Rectal smooth muscle tissue (tissue), 1 donor: ENCODE measurements around the gene NT5DC2.

Source experiments
- H3K27ac ChIP-seq: one replicate; pipeline ENCODE4 v1.7.0; 2013; ENCODE audit warnings: low read depth, low read length, inconsistent platforms
- H3K27me3 ChIP-seq: one replicate; pipeline ENCODE4 v1.7.0; 2013; ENCODE audit warnings: low read length; ENCODE audit not compliant: control insufficient read depth, insufficient read depth
- H3K36me3 ChIP-seq: one replicate; pipeline ENCODE4 v1.7.0; 2013; ENCODE audit warnings: low read length; ENCODE audit not compliant: control insufficient read depth, insufficient read depth
- H3K4me1 ChIP-seq: one replicate; pipeline ENCODE4 v1.7.0; 2013; ENCODE audit warnings: low read length; ENCODE audit not compliant: control insufficient read depth, insufficient read depth
- H3K4me3 ChIP-seq: one replicate; pipeline ENCODE4 v1.7.0; 2013; ENCODE audit warnings: low read length
- H3K9ac ChIP-seq: one replicate; pipeline ENCODE4 v1.7.0; 2013; ENCODE audit warnings: low read length

The NT5DC2 gene

GRCh38 chr3:52494445-52494844 is 39.2 kb downstream of the NT5DC2 start:
- Histone ChIP-seq H3K9ac (no peak overlapping the region), H3K36me3 (peaks cover 28% of the 10 kb centered on the region)

GRCh38 chr3:52493232-52494017 is 40.2 kb downstream of the NT5DC2 start:
- Histone ChIP-seq H3K36me3 (peaks cover 28% of the 10 kb centered on the region), H3K27ac (no peak overlapping the region), H3K4me3 (no peak overlapping the region), H3K9ac (no peak overlapping the region), H3K4me1 (no peaks in the 10 kb centered on the region), H3K27me3 (no peaks in the 10 kb centered on the region)

More at GRCh38 chr3:52494445-52494844, 39.2 kb downstream of the NT5DC2 start:
- Histone ChIP-seq H3K27ac (no peak overlapping the region), H3K4me1 (no peaks in the 10 kb centered on the region), H3K4me3 (peak overlapping the region; percentile 25), H3K27me3 (no peaks in the 10 kb centered on the region)

- Histone ChIP-seq H3K4me3 (no peak overlapping the region), H3K27ac (no peak overlapping the region), H3K27me3 (no peaks in the 10 kb centered on the region), H3K36me3 (peaks cover 39% of the 10 kb centered on the region), H3K9ac (no peak overlapping the region), H3K4me1 (no peaks in the 10 kb centered on the region)
These were observed 41.6 kb downstream of the NT5DC2 start for GRCh38 chr3:52492059-52492458.

GRCh38 chr3:52490939-52491526 is 42.6 kb downstream of the NT5DC2 start:
- Histone ChIP-seq H3K4me3 (no peak overlapping the region), H3K9ac (no peak overlapping the region), H3K4me1 (no peaks in the 10 kb centered on the region), H3K36me3 (peaks cover 45% of the 10 kb centered on the region), H3K27ac (peak overlapping the region; percentile 57), H3K27me3 (no peaks in the 10 kb centered on the region)

GRCh38 chr3:52490035-52490938 is 43.4 kb downstream of the NT5DC2 start:
- no peaks in the 10 kb centered on the region for H3K27me3 ChIP-seq
- no peaks in the 10 kb centered on the region for H3K4me1 ChIP-seq
- H3K36me3 ChIP-seq, result peaks cover 45% of the 10 kb centered on the region
- H3K9ac ChIP-seq, result no peak overlapping the region
- no peak overlapping the region for H3K4me3 ChIP-seq
- H3K27ac ChIP-seq, result no peak overlapping the region

GRCh38 chr3:52489453-52489852 is 44.2 kb downstream of the NT5DC2 start:
- H3K36me3 ChIP-seq, result peaks cover 45% of the 10 kb centered on the region

GRCh38 chr3:52488746-52489145 is 44.9 kb downstream of the NT5DC2 start:
- peaks cover under 1% of the 10 kb centered on the region for H3K4me1 ChIP-seq
- H3K27ac ChIP-seq, result no peak overlapping the region
- no peak overlapping the region for H3K4me3 ChIP-seq
- no peak overlapping the region for H3K9ac ChIP-seq
- H3K36me3 ChIP-seq, result peaks cover 45% of the 10 kb centered on the region
- no peaks in the 10 kb centered on the region for H3K27me3 ChIP-seq

More at GRCh38 chr3:52489453-52489852, 44.2 kb downstream of the NT5DC2 start:
- Histone ChIP-seq H3K4me1 (no peaks in the 10 kb centered on the region), H3K9ac (no peak overlapping the region), H3K4me3 (no peak overlapping the region), H3K27me3 (no peaks in the 10 kb centered on the region), H3K27ac (no peak overlapping the region)

- H3K4me1 ChIP-seq, result peaks cover 6% of the 10 kb centered on the region
- no peak overlapping the region for H3K27ac ChIP-seq
- no peak overlapping the region for H3K9ac ChIP-seq
- H3K27me3 ChIP-seq, result no peaks in the 10 kb centered on the region
- peaks cover 48% of the 10 kb centered on the region for H3K36me3 ChIP-seq
- H3K4me3 ChIP-seq, result no peak overlapping the region
These were observed 45.6 kb downstream of the NT5DC2 start for GRCh38 chr3:52487788-52488691.

GRCh38 chr3:52487050-52487787 is 46.4 kb downstream of the NT5DC2 start:
- Histone ChIP-seq H3K4me1 (peaks cover 6% of the 10 kb centered on the region), H3K9ac (no peak overlapping the region), H3K27ac (no peak overlapping the region), H3K4me3 (no peak overlapping the region), H3K36me3 (peaks cover 44% of the 10 kb centered on the region), H3K27me3 (no peaks in the 10 kb centered on the region)

- peaks cover 6% of the 10 kb centered on the region for H3K4me1 ChIP-seq
- peaks cover 38% of the 10 kb centered on the region for H3K36me3 ChIP-seq
- H3K27ac ChIP-seq, result peak overlapping the region; percentile 63
- H3K9ac ChIP-seq, result no peak overlapping the region
- H3K4me3 ChIP-seq, result no peak overlapping the region
- no peaks in the 10 kb centered on the region for H3K27me3 ChIP-seq
These were observed 48.8 kb downstream of the NT5DC2 start for GRCh38 chr3:52484680-52485461.
